Spleen (tissue), 11 donors: ENCODE measurements around the gene MYLK. TPM values are rescaled to one million over a fixed set of nuclear protein-coding genes. Genes with fewer than 3 reads are reported as not detected.

Source experiments
- DNase-seq: peaks from one replicate; pipeline ENCODE4 v3.0.0-alpha.2; 2020
- H3K27ac ChIP-seq, 8 donors: fragments of 200-600 bp; sonication (generic) in 7 of 8; 1 replicate in 4 of 8; 2 replicates in 4 of 8; pipeline versions ENCODE4 v1.5.0 to v1.8.0; 2016 to 2021; ENCODE audit warnings: inconsistent platforms in 4 of 8, mild to moderate bottlenecking in 4 of 8, moderate library complexity in 1 of 8
- H3K27me3 ChIP-seq, 7 donors: fragments of 200-600 bp; sonication (generic) in 6 of 7; replicated peaks in 1 of 7; 1 replicate in 4 of 7; 2 replicates in 3 of 7; pipeline versions ENCODE4 v1.5.0 to v1.8.0; 2016 to 2021; ENCODE audit warnings: inconsistent platforms in 3 of 7, mild to moderate bottlenecking in 1 of 7
- H3K36me3 ChIP-seq, 6 donors: fragments of 200-600 bp; sonication (generic) in 5 of 6; 1 replicate in 4 of 6; 2 replicates in 2 of 6; pipeline versions ENCODE4 v1.5.0 to v1.8.0; 2016 to 2021; ENCODE audit warnings: inconsistent platforms in 2 of 6
- H3K4me1 ChIP-seq, 6 donors: fragments of 200-600 bp; sonication (generic) in 5 of 6; 1 replicate in 3 of 6; 2 replicates in 3 of 6; pipeline versions ENCODE4 v1.5.0 to v1.8.0; 2016 to 2021; ENCODE audit warnings: inconsistent platforms in 3 of 6
- H3K4me3 ChIP-seq, 8 donors: fragments of 200-600 bp; sonication (generic) in 7 of 8; 1 replicate in 4 of 8; 2 replicates in 4 of 8; pipeline versions ENCODE4 v1.5.0 to v1.8.0; 2016 to 2021; ENCODE audit warnings: inconsistent platforms in 4 of 8, mild to moderate bottlenecking in 4 of 8, moderate library complexity in 2 of 8
- H3K9me3 ChIP-seq, 8 donors: fragments of 200-600 bp; sonication (generic) in 7 of 8; 1 replicate in 4 of 8; 2 replicates in 4 of 8; pipeline versions ENCODE4 v1.5.0 to v1.8.0; 2016 to 2021; ENCODE audit warnings: inconsistent platforms in 4 of 8
- POLR2A ChIP-seq, 3 donors: fragments of 450-650 bp; IDR thresholded peaks; one replicate each; pipeline ENCODE4 v1.5.1; 2017; ENCODE audit warnings: antibody characterized with exemption in 3 of 3, mild to moderate bottlenecking in 1 of 3
- POLR2AphosphoS5 ChIP-seq, 3 donors: sonication (generic); formaldehyde crosslinking; IDR thresholded peaks; one replicate each; pipeline ENCODE4 v1.5.1; 2017; ENCODE audit warnings: antibody characterized with exemption in 3 of 3
- WGBS, 5 donors: extraction: QIAGEN DNeasy Blood & Tissue Kit in 3 of 5; methylation state at CpG; one replicate each; pipeline versions ENCODE4 v1.1.5 to v1.1.7; 2013 to 2018; 5-methylcytosine and 5-hydroxymethylcytosine counted together
- intact Hi-C: fragments of 100-400 bp; cut with DNase I; formaldehyde crosslinking; loops from one replicate; pipeline ENCODE4 v1.15.0; 2023; ENCODE audit warnings: low total_unique reads
- polyA plus RNA-seq, 3 donors: library from polyadenylated mRNA; stranded (reverse); fragments of 200-250 nt; gene quantifications; one replicate each; pipeline ENCODE4 v1.2.1, GENCODE V29; 2013
- total RNA-seq, 7 donors: library from RNA; depleted of rRNA in 3 of 7; stranded (reverse); fragments of >200 nt in 3 of 7; fragmentation: NEBNext Ultra II Directional in 4 of 7; extraction: Animal tissue kit (Norgen Biotek cat#: 25700) in 4 of 7; gene quantifications; one replicate each; pipeline versions ENCODE4 v1.1.0 to v1.2.1, GENCODE V29; 2016 to 2021
- TF ChIP-seq, protein P1 (sequence below), 11 experiments: fragments of 200-600 bp in 7 of 11; fragments of 450-650 bp in 4 of 11; sonication (generic) in 4 of 11; IDR thresholded peaks in 8 of 11; conservative IDR thresholded peaks in 3 of 11; 1 replicate in 7 of 11; 2 replicates in 4 of 11; pipeline versions ENCODE4 v1.4.0 to v1.8.0; 2016 to 2021; ENCODE audit warnings: antibody characterized with exemption in 11 of 11, inconsistent platforms in 4 of 11, mild to moderate bottlenecking in 1 of 11
- donor health status: healthy with polysubstance abuse.
- donor health status: DM: no; HTN: no; CAD: no; lungs with moderate emphysema.
- donor health status: DM: no; HTN: no; CAD: no.
- donor health status: Bipolar disorder and iron deficiency.
- donor health status: healthy.
- donor health status: DM: no; HTN: no; CAD: no.
- donor health status: DM: yes; HTN: yes; CAD: no.

Gene MYLK
- total and polyA plus RNA-seq, 10 donors = 11.1 to 343 (median 154) TPM

DNA sequence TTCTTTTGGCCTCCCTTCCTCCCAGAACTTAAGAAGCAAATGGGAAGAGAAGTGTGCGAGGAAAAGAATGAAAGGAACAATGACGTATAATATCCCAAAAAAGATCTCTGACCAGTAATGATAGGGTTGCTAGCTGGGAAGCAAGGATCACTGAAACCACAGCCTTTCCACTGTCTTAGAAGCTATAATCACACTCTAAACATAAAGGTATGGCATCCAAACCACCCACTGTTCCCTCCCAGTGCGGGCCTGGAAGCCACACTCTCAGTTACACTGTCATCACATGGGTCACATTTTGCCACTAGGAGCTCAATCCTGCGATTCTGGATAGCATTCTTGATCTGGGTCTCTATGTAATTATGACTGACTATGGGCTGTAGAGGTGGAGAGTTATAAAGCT, 167.7 kb downstream of the MYLK start:
- H3K27ac ChIP-seq = no peak overlapping the region
- H3K9me3 ChIP-seq = no peaks in the 10 kb centered on the region
- TF ChIP-seq POLR2A (IDR thresholded peaks at IDR 0.05) (no peak), POLR2AphosphoS5 (IDR thresholded peaks at IDR 0.05) (no peak)
- TF ChIP-seq, protein P1, sequence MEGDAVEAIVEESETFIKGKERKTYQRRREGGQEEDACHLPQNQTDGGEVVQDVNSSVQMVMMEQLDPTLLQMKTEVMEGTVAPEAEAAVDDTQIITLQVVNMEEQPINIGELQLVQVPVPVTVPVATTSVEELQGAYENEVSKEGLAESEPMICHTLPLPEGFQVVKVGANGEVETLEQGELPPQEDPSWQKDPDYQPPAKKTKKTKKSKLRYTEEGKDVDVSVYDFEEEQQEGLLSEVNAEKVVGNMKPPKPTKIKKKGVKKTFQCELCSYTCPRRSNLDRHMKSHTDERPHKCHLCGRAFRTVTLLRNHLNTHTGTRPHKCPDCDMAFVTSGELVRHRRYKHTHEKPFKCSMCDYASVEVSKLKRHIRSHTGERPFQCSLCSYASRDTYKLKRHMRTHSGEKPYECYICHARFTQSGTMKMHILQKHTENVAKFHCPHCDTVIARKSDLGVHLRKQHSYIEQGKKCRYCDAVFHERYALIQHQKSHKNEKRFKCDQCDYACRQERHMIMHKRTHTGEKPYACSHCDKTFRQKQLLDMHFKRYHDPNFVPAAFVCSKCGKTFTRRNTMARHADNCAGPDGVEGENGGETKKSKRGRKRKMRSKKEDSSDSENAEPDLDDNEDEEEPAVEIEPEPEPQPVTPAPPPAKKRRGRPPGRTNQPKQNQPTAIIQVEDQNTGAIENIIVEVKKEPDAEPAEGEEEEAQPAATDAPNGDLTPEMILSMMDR (IDR thresholded peaks at IDR 0.05 in 8 of 11, conservative IDR thresholded peaks at IDR 0.05 in 3 of 11) = no peak
- peaks cover 0 to 23% (median 8%) of the 10 kb centered on the region in 6 donors for H3K4me1 ChIP-seq
- no peaks in the 10 kb centered on the region for H3K27me3 ChIP-seq
- no peaks in the 10 kb centered on the region for H3K36me3 ChIP-seq
- WGBS, 5 donors = 87 to 95% (median 92%) methylated on average over 4 of the region's 4 CpGs
- intact Hi-C loops = loop anchor here (5.0 kb wide), 1 partner anchor 64 kb away; no protein-coding TSS in a partner anchor
- no peak overlapping the region for H3K4me3 ChIP-seq
- DNase-seq = no peak

DNA sequence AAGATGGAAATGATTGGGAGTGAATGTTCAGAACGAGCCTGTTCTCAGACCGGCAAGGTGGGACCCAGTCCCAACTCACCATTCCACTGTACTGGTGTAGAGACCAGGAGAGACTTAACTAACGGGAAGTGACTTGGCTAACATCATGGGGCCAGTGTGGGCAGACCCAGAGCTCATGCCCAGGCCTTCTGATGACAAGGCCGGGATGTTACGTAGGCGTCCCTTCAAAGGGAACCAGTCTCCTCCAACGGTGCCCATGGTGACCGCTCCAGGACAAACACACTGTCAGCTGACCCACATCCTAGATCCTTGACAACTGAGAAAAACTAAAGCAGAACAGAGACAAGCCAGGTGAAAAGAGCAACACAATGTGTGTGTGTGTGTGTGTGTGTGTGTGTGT, 170.9 kb downstream of the MYLK start:
- peaks cover 0 to 20% (median 8%) of the 10 kb centered on the region in 6 donors for H3K4me1 ChIP-seq
- H3K27ac ChIP-seq = no peak overlapping the region
- no peak overlapping the region for H3K4me3 ChIP-seq
- intact Hi-C loops = no loop called here
- no peaks in the 10 kb centered on the region for H3K27me3 ChIP-seq
- TF ChIP-seq POLR2A (IDR thresholded peaks at IDR 0.05) (no peak), POLR2AphosphoS5 (IDR thresholded peaks at IDR 0.05) (no peak)
- TF ChIP-seq, protein P1 (IDR thresholded peaks at IDR 0.05 in 8 of 11, conservative IDR thresholded peaks at IDR 0.05 in 3 of 11) = no peak
- WGBS, 5 donors = 90 to 97% (median 92%) methylated on average over 8 of the region's 8 CpGs
- DNase-seq = peak; percentile 28
- no peaks in the 10 kb centered on the region for H3K36me3 ChIP-seq
- no peaks in the 10 kb centered on the region for H3K9me3 ChIP-seq

DNA sequence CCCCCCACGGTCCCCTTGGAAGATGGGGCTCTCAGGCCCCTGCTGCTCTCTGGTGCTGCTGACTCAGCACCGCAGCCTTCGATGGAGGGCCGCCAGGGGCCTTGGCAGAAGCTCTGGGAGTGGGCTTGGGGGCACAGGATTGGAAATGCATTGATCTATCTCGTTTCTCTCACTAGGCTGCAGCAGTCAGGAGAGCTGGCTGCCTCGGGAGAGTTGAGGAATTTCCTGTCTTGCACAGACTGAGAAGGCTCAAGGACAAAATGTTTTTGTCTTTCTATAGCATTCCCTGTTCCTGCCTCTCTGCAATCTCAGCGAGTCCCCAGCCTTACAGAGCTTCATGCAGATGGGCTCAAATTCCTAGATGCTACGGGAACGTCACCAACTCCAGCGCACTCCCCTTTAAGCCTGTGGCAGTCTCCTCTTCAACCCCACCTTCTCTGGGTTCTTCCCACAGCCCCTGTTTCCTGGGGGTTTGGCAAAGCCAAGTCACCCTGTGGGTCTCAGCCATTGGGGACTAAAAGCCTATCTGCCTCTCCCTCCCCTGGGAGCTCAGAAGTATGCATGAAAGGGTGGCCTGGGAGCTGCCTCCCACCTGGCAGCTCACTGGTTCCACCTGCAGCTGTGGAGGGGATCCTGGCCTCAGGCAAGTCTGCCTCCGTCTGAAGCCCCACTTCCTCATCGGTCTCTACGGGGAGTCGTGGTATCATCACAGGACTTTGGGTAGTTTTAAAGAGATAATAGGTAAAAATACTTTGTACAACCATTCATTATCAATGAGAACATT, 171.9 kb downstream of the MYLK start:
- H3K9me3 ChIP-seq = no peaks in the 10 kb centered on the region
- H3K27ac ChIP-seq = peak overlapping the region in 5 of 8 donors; percentile 39 to 57 (median 56)
- 59 to 67% (median 60%) methylated on average over 13 to 14 of the region's 14 CpGs for WGBS, 5 donors

DNA sequence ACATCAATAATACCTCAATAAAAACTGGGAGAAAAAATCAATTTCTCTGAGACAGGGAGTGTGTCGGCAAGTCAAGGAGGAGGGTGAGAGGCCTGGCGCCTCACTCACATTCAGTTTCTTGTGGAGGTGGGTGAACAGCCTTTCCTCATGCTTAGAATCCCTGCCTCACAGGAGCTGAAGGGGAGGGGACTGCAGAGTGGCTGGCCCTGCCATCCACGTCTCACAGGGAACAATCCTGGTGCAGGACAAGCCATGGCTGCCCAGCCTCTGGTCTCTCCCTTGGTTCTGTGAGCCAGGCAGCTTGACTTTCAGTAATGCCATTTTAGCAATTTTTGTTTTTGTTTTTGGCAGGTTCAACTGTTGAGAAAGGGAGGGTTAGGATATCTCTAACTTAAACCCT, 172.8 kb downstream of the MYLK start:
- no peaks in the 10 kb centered on the region for H3K27me3 ChIP-seq
- TF ChIP-seq POLR2A (IDR thresholded peaks at IDR 0.05) = no peak
- TF ChIP-seq, protein P1 (IDR thresholded peaks at IDR 0.05 in 8 of 11, conservative IDR thresholded peaks at IDR 0.05 in 3 of 11) = no peak
- TF ChIP-seq POLR2AphosphoS5 (IDR thresholded peaks at IDR 0.05) = no peak
- H3K4me3 ChIP-seq = no peak overlapping the region
- 80 to 96% (median 89%) methylated on average over 3 of the region's 3 CpGs for WGBS, 5 donors
- intact Hi-C loops = no loop called here
- no peaks in the 10 kb centered on the region for H3K36me3 ChIP-seq
- no peaks in the 10 kb centered on the region for H3K9me3 ChIP-seq
- peak; percentile 47 for DNase-seq
- H3K27ac ChIP-seq = peak overlapping the region in 2 of 8 donors; percentile 56 to 57
- H3K4me1 ChIP-seq = peaks cover 0 to 15% (median 8%) of the 10 kb centered on the region in 6 donors

More for the DNA sequence above, 171.9 kb downstream of the MYLK start:
- Histone ChIP-seq H3K4me3 (no peak overlapping the region), H3K4me1 (peaks cover 0 to 15% (median 8%) of the 10 kb centered on the region in 6 donors), H3K27me3 (no peaks in the 10 kb centered on the region), H3K36me3 (no peaks in the 10 kb centered on the region)
- TF ChIP-seq POLR2AphosphoS5 (IDR thresholded peaks at IDR 0.05) = no peak
- TF ChIP-seq POLR2A (IDR thresholded peaks at IDR 0.05) = no peak
- TF ChIP-seq, protein P1 (IDR thresholded peaks at IDR 0.05 in 8 of 11, conservative IDR thresholded peaks at IDR 0.05 in 3 of 11) = no peak
- intact Hi-C loops = no loop called here
- DNase-seq = peak; percentile 52
